ENCODE data around the gene C10orf71.

Gene C10orf71

DNA sequence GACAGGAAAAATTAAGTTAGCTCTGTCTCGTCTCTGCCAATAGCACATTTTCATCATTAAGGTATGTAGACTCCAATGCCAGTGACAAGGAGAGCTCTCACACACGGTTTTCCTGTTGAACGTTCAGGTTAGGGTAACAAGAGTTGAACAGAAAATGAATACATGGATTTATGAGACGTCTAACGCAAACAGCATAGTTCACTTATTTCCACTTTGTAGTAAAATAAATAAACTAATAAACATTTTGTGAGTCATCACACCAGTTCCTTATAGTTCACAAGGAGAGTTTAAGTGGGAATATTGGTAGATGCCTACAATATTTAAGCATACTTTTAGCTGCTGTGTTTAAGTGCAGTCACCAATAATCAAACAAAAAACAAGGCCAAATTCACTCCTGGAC lies 75.8 kb downstream of the C10orf71 start:
- Histone ChIP-seq H3K4me3 (ENCODE audit: low read depth in 1 of 2, low read length in 1 of 2) (no peak overlapping the region), H3K4me1 (ENCODE audit: control insufficient read depth in 1 of 2, insufficient read depth in 1 of 2, low read depth in 1 of 2, low read length in 1 of 2) (peaks cover 7% of the 10 kb centered on the region in 2 experiments), H3K27ac (no peak overlapping the region), H3K36me3 (no peaks in the 10 kb centered on the region), H3K9me3 (no peaks in the 10 kb centered on the region), H3K27me3 (no peaks in the 10 kb centered on the region)
- TF ChIP-seq, protein P1, sequence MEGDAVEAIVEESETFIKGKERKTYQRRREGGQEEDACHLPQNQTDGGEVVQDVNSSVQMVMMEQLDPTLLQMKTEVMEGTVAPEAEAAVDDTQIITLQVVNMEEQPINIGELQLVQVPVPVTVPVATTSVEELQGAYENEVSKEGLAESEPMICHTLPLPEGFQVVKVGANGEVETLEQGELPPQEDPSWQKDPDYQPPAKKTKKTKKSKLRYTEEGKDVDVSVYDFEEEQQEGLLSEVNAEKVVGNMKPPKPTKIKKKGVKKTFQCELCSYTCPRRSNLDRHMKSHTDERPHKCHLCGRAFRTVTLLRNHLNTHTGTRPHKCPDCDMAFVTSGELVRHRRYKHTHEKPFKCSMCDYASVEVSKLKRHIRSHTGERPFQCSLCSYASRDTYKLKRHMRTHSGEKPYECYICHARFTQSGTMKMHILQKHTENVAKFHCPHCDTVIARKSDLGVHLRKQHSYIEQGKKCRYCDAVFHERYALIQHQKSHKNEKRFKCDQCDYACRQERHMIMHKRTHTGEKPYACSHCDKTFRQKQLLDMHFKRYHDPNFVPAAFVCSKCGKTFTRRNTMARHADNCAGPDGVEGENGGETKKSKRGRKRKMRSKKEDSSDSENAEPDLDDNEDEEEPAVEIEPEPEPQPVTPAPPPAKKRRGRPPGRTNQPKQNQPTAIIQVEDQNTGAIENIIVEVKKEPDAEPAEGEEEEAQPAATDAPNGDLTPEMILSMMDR (IDR thresholded peaks at IDR 0.05) = no peak

DNA sequence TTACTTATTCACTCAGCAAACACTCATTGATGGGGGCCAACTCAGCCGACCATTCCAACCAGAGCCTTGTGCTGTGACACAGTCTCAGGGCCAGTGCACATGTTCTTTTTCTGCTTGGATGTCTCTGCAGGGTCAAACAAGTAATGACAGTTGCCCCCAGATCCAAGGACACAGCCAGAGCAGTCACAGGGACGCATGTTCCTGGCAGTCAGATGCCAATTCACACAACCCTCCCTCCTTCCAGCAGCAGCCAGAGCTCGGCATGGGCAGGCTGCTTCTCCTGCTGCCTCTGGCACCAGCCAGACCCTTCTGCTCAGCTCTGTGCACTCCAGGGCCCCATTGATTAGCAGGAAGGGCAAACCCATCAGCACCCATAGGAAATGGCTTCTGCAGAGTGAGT lies 76.6 kb downstream of the C10orf71 start:
- TF ChIP-seq, protein P1 (IDR thresholded peaks at IDR 0.05) = no peak
- Histone ChIP-seq H3K4me1 (ENCODE audit: control insufficient read depth in 1 of 2, insufficient read depth in 1 of 2, low read depth in 1 of 2, low read length in 1 of 2) (peaks cover 7% of the 10 kb centered on the region in 2 experiments), H3K27me3 (no peaks in the 10 kb centered on the region), H3K36me3 (no peaks in the 10 kb centered on the region), H3K4me3 (ENCODE audit: low read depth in 1 of 2, low read length in 1 of 2) (no peak overlapping the region), H3K9me3 (no peaks in the 10 kb centered on the region), H3K27ac (no peak overlapping the region)
